Activated CD4-positive, alpha-beta T cell treated with anti-CD3 and anti-CD28 coated beads, Interleukin-2, amount 10 ng/mL, durations not matched to agents 7 days and 5 days (primary cell): ENCODE data around the gene SHISAL1. TPM values are rescaled to one million over a fixed set of nuclear protein-coding genes. Genes with fewer than 3 reads are reported as not detected.

Source experiments
- CTCF ChIA-PET: fragments of 350-600 bp; sonication (Branson Sonifier 250); formaldehyde crosslinking; loops from one replicate; lab custom pipeline; 2021; ENCODE audit warnings: antibody characterized with exemption; lab: Charles Lee
- POLR2A ChIA-PET: fragments of 350-600 bp; sonication (Branson Sonifier 250); formaldehyde crosslinking; loops from one replicate; lab custom pipeline; 2021; ENCODE audit warnings: antibody characterized with exemption; lab: Charles Lee
- DNase-seq: peaks from one replicate; pipeline ENCODE4 v3.0.0-alpha.2; 2020
- H3K27ac Mint-ChIP-seq: one replicate; pipeline ENCODE4 v1.8.0; 2021; ENCODE audit warnings: mild to moderate bottlenecking, moderate library complexity, mixed read lengths
- H3K27me3 Mint-ChIP-seq: one replicate; pipeline ENCODE4 v1.8.0; 2021; ENCODE audit warnings: mixed read lengths
- H3K36me3 Mint-ChIP-seq: one replicate; pipeline ENCODE4 v1.8.0; 2021; ENCODE audit warnings: low read depth, mixed read lengths
- H3K4me1 Mint-ChIP-seq: one replicate; pipeline ENCODE4 v1.8.0; 2021; ENCODE audit warnings: mixed read lengths
- H3K4me3 Mint-ChIP-seq: one replicate; pipeline ENCODE4 v1.8.0; 2021; ENCODE audit warnings: mild to moderate bottlenecking, moderate library complexity, mixed read lengths
- H3K9me3 Mint-ChIP-seq: one replicate; pipeline ENCODE4 v1.8.0; 2021; ENCODE audit warnings: mixed read lengths
- total RNA-seq, 2 experiments: library from RNA; stranded (reverse); gene quantifications; one replicate each; pipeline ENCODE4 v1.2.3, GENCODE V29; 2021

The SHISAL1 gene
- not detected for total RNA-seq

GRCh38 chr22:44312766-44313165 is at the start of gene SHISAL1:
TSS of gene SHISAL1 (minus strand) at chr22:44312951. CDS start at chr22:44300945, 12,006 bp downstream.
- H3K4me3 Mint-ChIP-seq: no peak within 1 kb of the TSS
- no peaks in the 10 kb centered on the region for H3K9me3 Mint-ChIP-seq
- ChIA-PET CTCF (no interaction called here), POLR2A (no interaction called here)
- peaks cover 10% of the 10 kb centered on the region for H3K4me1 Mint-ChIP-seq
- no peak within 1 kb of the TSS for H3K27ac Mint-ChIP-seq
- no peaks in the 10 kb centered on the region for H3K36me3 Mint-ChIP-seq
- H3K27me3 Mint-ChIP-seq: no peaks in the 10 kb centered on the region
- no peak for DNase-seq

DNA sequence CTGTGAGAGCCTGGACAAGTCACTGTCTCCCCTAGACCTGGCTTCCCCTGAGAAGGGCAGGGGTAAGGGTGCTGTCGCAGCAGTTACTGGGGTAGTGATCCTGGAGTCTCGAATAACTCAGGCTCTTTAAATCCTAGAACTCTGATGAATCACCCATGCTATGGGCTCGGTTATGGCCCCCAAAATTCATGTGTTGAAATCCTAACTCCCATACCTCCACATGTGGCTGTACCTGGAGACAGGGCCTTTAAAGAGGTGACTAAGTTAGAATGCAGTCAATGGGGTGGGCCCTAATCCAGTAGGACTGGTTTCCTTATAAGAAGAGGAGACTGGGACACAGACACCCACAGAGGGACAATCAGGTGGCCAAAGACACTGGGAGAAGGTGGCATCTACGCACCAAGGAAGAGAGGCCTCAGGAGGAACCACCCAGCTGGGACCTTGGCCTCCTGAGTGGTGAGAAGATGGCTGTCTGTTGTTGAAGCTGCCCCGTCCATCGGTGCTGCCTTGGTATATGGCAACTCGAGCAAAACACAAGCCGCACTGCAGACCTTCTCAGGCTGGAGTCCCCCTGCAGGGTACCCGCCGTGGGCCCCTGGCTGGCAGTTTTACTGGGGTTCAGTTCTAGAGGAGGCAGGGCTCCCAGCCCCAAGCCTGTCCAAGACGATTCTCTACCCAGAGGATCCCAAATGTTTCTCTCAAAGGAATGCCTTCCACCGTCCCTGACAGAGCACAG is 48.8 kb upstream of the SHISAL1 start:
- CTCF ChIA-PET: interaction anchor here (1.0 kb wide), 1 partner anchor 165 kb away, joined by 3 read pairs; no protein-coding TSS in a partner anchor
- H3K9me3 Mint-ChIP-seq: no peaks in the 10 kb centered on the region
- DNase-seq: no peak
- H3K4me1 Mint-ChIP-seq: no peaks in the 10 kb centered on the region
- no peaks in the 10 kb centered on the region for H3K36me3 Mint-ChIP-seq
- no peak overlapping the region for H3K4me3 Mint-ChIP-seq
- POLR2A ChIA-PET: no interaction called here
- no peak overlapping the region for H3K27ac Mint-ChIP-seq
- peaks cover 4% of the 10 kb centered on the region for H3K27me3 Mint-ChIP-seq

- Mint-ChIP-seq H3K4me1 (no peaks in the 10 kb centered on the region), H3K27ac (no peak overlapping the region), H3K36me3 (no peaks in the 10 kb centered on the region), H3K4me3 (no peak overlapping the region), H3K27me3 (peaks cover 4% of the 10 kb centered on the region), H3K9me3 (no peaks in the 10 kb centered on the region)
- ChIA-PET CTCF (no interaction called here), POLR2A (no interaction called here)
- DNase-seq: no peak
These were observed 48.1 kb upstream of the SHISAL1 start for GRCh38 chr22:44360668-44361381.

GRCh38 chr22:44360306-44360667 is 47.5 kb upstream of the SHISAL1 start:
- H3K36me3 Mint-ChIP-seq: no peaks in the 10 kb centered on the region
- no peak overlapping the region for H3K27ac Mint-ChIP-seq
- peaks cover 4% of the 10 kb centered on the region for H3K27me3 Mint-ChIP-seq
- H3K4me3 Mint-ChIP-seq: no peak overlapping the region
- ChIA-PET CTCF (no interaction called here), POLR2A (no interaction called here)
- no peaks in the 10 kb centered on the region for H3K9me3 Mint-ChIP-seq
- no peak for DNase-seq
- no peaks in the 10 kb centered on the region for H3K4me1 Mint-ChIP-seq

GRCh38 chr22:44359496-44360110 is 46.9 kb upstream of the SHISAL1 start:
- Mint-ChIP-seq H3K9me3 (no peaks in the 10 kb centered on the region), H3K36me3 (no peaks in the 10 kb centered on the region), H3K4me1 (no peaks in the 10 kb centered on the region), H3K27me3 (peaks cover 4% of the 10 kb centered on the region), H3K4me3 (no peak overlapping the region), H3K27ac (no peak overlapping the region)
- no peak for DNase-seq
- POLR2A ChIA-PET: no interaction called here
- CTCF ChIA-PET: no interaction called here

DNA sequence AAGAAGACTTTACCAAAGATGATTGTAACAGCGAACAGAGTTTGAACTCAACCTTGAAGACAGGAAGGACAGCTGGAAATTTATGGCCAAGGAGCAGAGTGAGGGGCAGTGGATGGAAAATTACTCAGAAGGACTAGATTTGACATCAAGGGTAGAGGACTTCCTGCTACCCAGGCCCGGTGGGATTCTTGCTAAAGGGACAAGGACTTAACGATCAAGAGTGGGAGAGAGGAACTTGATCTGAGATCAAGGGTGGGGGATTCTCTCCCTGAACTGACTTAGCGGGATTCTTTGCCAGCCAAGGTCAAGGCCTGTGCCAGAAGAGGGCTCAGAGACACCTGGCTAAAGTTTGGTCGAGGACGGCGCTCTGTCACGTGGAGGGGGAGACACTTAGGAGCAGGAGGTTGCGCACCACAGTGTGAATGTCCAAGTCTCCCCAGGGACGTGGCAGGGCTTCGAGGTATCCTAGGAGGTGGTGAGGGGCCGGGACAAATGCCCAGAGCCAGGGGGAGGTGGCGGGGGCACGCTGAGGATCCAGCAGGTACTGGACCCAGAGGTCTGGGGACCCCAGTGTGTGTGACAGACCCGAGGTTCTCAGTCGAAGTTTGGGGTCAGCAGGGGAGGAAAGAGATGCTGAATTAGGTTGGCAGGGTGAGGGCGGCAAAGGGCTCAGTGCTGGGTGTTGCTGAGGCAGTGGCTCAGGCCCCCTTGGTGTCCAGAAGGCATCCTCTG is 46.1 kb upstream of the SHISAL1 start:
- no peaks in the 10 kb centered on the region for H3K9me3 Mint-ChIP-seq
- no peak for DNase-seq
- ChIA-PET POLR2A (no interaction called here), CTCF (no interaction called here)
- H3K27ac Mint-ChIP-seq: no peak overlapping the region
- H3K36me3 Mint-ChIP-seq: no peaks in the 10 kb centered on the region
- peaks cover 4% of the 10 kb centered on the region for H3K27me3 Mint-ChIP-seq
- no peak overlapping the region for H3K4me3 Mint-ChIP-seq
- no peaks in the 10 kb centered on the region for H3K4me1 Mint-ChIP-seq

DNA sequence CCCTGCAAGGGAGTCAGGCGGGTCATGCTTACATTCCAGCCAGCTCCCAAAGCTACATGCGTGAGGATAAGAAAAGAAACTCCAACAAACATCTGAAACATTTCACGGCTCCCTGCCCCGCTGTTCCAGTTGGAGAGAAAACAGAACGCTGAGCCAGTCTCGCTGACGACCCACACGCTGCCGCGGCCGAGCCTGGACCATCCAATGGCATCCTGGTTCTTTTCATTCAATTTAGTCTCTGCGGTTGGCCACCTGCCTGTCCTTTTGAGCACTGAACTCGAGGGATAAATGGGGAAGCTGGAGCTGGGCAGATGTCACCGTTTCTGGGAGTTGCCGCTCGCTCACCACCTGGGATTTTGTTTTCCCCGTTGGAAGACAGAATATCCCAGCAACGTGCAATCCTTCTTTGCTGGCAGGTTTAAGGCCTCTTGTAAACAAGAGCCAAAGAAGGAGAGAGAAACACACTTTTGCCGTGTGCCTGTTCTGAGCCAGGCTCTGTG is 45.3 kb upstream of the SHISAL1 start:
- POLR2A ChIA-PET: no interaction called here
- CTCF ChIA-PET: no interaction called here
- no peak for DNase-seq
- H3K27me3 Mint-ChIP-seq: peaks cover 4% of the 10 kb centered on the region
- no peak overlapping the region for H3K4me3 Mint-ChIP-seq
- H3K9me3 Mint-ChIP-seq: no peaks in the 10 kb centered on the region
- no peaks in the 10 kb centered on the region for H3K36me3 Mint-ChIP-seq
- no peak overlapping the region for H3K27ac Mint-ChIP-seq
- no peaks in the 10 kb centered on the region for H3K4me1 Mint-ChIP-seq

GRCh38 chr22:44357296-44357965 is 44.7 kb upstream of the SHISAL1 start:
- CTCF ChIA-PET: no interaction called here
- Mint-ChIP-seq H3K4me3 (no peak overlapping the region), H3K4me1 (no peaks in the 10 kb centered on the region), H3K36me3 (no peaks in the 10 kb centered on the region), H3K27me3 (peaks cover 4% of the 10 kb centered on the region), H3K9me3 (no peaks in the 10 kb centered on the region), H3K27ac (no peak overlapping the region)
- POLR2A ChIA-PET: no interaction called here
- no peak for DNase-seq

DNA sequence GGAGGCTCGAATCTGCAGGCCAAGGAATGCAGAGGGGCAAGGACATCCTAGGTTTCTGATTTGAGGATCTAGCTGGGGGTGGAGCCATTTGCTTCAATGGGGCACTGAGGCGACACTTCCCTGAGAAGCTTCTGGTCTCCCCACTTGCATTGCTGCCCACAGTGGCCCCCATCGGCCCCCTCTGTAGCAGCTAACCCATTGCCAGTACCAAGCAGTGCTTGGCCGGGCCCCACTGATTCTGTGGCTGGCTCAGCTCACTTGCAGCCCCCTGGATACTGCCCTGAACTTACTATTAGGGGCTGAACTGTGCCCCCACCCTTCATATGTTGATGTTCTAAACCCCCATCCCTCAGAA is 42.9 kb upstream of the SHISAL1 start:
- Mint-ChIP-seq H3K27me3 (peaks cover 7% of the 10 kb centered on the region), H3K4me3 (no peak overlapping the region), H3K36me3 (no peaks in the 10 kb centered on the region), H3K9me3 (no peaks in the 10 kb centered on the region), H3K4me1 (peaks cover 3% of the 10 kb centered on the region), H3K27ac (no peak overlapping the region)
- DNase-seq: no peak
- ChIA-PET CTCF (interaction anchor here (0.9 kb wide), 1 partner anchor 271 kb away, joined by 3 read pairs; no protein-coding TSS in a partner anchor), POLR2A (no interaction called here)

GRCh38 chr22:44354288-44354687 is 41.5 kb upstream of the SHISAL1 start:
- no peak overlapping the region for H3K27ac Mint-ChIP-seq
- H3K27me3 Mint-ChIP-seq: peaks cover 7% of the 10 kb centered on the region
- ChIA-PET CTCF (interaction anchor here (0.6 to 0.7 kb wide), 2 partner anchors 115 to 344 kb away, joined by 3 to 4 read pairs; no protein-coding TSS in a partner anchor), POLR2A (no interaction called here)
- peaks cover 3% of the 10 kb centered on the region for H3K4me1 Mint-ChIP-seq
- DNase-seq: no peak
- H3K36me3 Mint-ChIP-seq: no peaks in the 10 kb centered on the region
- no peak overlapping the region for H3K4me3 Mint-ChIP-seq
- H3K9me3 Mint-ChIP-seq: no peaks in the 10 kb centered on the region

DNA sequence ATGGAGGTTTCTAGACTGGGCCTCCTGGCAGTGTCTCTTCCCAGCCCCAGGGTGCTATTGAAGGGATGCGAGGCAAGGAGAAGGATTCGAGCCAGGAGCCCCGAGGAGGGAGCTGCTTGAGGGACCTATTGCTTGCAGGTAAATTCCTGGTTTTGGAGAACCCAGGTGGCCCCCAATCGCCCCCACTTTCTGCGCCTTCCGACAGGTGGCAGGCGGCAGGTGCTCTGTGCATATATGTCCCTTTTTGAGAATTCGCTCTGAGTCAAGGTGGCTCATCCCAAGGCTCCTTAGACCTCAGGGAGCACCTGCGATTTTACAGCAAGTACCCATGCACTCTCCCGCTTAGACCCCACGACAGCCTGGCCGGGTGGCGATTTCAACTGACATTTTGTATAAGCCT is 40.3 kb upstream of the SHISAL1 start:
- no peak overlapping the region for H3K27ac Mint-ChIP-seq
- DNase-seq: no peak
- no peaks in the 10 kb centered on the region for H3K36me3 Mint-ChIP-seq
- peaks cover 3% of the 10 kb centered on the region for H3K4me1 Mint-ChIP-seq
- no peak overlapping the region for H3K4me3 Mint-ChIP-seq
- ChIA-PET POLR2A (no interaction called here), CTCF (interaction anchor here (0.6 to 0.8 kb wide), 2 partner anchors 24 to 28 kb away, joined by 3 to 5 read pairs; no protein-coding TSS in a partner anchor)
- no peaks in the 10 kb centered on the region for H3K9me3 Mint-ChIP-seq
- peaks cover 3% of the 10 kb centered on the region for H3K27me3 Mint-ChIP-seq

DNA sequence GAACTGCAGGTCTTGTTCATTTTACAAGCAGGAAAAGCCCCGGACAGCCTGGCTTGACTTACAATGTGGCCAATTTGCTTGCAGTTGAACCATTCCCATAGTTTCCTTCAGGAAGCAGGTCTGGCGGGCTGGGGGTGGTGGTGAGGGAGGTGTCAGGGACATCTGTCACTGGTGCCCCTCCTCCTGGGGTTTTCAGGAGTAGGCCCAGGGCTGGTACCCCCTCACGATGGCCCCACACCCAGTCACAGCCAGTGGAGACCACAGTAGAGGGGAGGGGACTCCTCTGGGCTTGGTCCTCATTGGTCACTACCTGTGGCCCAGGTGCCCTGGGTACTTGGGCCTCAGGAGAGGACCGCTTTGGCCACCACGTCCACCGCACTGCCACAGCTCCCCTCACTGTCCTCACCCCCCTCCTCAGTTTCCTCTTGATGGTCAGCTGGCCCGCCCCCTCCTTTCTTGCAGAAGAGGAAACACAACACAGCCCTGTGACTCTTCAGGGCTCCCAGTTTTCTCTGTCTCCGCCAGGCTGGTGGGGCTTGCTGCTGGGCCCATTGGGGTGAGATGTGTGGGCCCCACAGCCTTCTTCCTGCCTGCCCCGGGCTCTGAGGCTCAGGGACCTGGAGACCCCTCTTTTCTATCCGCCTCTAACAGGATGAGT is 39.8 kb upstream of the SHISAL1 start:
- no peak for DNase-seq
- ChIA-PET CTCF (interaction anchor here (0.6 to 0.8 kb wide), 2 partner anchors 24 to 27 kb away, joined by 3 to 5 read pairs; no protein-coding TSS in a partner anchor), POLR2A (no interaction called here)
- Mint-ChIP-seq H3K9me3 (no peaks in the 10 kb centered on the region), H3K27ac (no peak overlapping the region), H3K27me3 (peaks cover 3% of the 10 kb centered on the region), H3K36me3 (no peaks in the 10 kb centered on the region), H3K4me3 (no peak overlapping the region), H3K4me1 (peaks cover 3% of the 10 kb centered on the region)
